ENCODE data around the gene MSANTD4.
"Not testable (repeated sequence)": the region's sequence is repeated elsewhere in the genome, so short reads cannot be mapped to it uniquely, and the experiment has no call there.

The MSANTD4 gene

DNA sequence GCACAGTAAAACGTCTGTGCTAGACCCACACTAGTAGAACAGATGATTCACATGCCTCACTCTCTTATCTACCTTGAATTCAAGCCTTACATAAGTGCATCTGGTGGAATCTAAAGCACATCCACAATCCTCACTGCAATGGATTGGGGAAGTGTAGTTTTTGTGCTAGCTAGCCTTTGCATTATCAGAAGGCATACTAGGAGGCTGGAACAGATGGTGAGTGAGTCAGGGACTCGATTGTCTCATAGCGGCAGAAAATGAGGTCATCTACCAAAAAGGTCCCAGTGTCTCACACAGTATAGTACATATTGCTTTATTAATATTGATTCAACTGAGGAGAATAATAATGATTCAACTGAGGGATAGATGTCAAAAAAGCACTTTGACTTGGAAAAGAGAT is 9.3 kb downstream of the MSANTD4 start:
- H3K4me3 ChIP-seq (ENCODE audit: low read depth, low read length) = no peak overlapping the region
- peak; percentile 91 for DNase-seq (ENCODE audit: low read depth)
- TF ChIP-seq, protein P1, sequence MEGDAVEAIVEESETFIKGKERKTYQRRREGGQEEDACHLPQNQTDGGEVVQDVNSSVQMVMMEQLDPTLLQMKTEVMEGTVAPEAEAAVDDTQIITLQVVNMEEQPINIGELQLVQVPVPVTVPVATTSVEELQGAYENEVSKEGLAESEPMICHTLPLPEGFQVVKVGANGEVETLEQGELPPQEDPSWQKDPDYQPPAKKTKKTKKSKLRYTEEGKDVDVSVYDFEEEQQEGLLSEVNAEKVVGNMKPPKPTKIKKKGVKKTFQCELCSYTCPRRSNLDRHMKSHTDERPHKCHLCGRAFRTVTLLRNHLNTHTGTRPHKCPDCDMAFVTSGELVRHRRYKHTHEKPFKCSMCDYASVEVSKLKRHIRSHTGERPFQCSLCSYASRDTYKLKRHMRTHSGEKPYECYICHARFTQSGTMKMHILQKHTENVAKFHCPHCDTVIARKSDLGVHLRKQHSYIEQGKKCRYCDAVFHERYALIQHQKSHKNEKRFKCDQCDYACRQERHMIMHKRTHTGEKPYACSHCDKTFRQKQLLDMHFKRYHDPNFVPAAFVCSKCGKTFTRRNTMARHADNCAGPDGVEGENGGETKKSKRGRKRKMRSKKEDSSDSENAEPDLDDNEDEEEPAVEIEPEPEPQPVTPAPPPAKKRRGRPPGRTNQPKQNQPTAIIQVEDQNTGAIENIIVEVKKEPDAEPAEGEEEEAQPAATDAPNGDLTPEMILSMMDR (conservative IDR thresholded peaks at IDR 0.05; ENCODE audit: low read depth, low read length) = no peak

DNA sequence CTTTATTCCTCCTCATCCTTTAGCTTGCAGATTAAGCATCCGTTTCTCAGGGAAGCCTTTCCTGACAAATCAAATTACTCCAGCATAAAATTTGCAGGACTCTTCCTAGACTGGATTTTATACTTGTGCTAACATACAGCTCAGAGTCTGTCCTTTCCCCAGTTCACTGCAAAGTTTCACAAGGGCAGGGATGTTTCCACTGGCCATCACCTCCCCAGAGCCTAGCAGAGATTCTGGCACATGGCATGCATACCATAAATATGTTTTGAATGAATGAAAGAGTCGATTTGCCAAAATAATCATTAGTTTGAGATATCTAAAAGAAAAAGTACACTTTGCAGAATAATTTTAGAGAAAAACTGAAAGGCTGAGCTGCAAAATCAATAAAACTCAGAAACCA is 10.6 kb downstream of the MSANTD4 start:
- TF ChIP-seq, protein P1 (conservative IDR thresholded peaks at IDR 0.05; ENCODE audit: low read depth, low read length) = no peak
- DNase-seq (ENCODE audit: low read depth) = peak; percentile 44
- no peak overlapping the region for H3K4me3 ChIP-seq (ENCODE audit: low read depth, low read length)

DNA sequence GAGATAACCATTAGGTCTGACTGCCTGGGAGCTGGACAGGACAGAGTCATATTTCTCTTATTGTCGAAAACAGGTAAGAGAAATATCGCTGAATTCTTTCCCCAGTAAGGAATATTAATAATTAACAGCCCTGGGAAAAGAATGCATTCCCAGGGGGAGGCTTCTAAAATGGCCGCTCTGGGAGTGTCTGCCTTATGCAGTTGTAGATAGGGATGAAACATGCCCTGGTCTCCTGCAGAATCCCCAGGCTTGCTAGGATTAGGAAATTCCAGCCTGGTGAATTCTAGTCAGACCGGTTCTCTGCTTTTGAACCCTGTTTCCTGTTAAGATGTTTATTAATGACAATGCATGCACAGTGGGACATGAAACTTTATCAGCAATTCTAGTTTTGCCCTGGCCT is 18.9 kb downstream of the MSANTD4 start:
- not testable (repeated sequence) for DNase-seq (ENCODE audit: low read depth); H3K4me3 ChIP-seq (ENCODE audit: low read depth, low read length)

DNA sequence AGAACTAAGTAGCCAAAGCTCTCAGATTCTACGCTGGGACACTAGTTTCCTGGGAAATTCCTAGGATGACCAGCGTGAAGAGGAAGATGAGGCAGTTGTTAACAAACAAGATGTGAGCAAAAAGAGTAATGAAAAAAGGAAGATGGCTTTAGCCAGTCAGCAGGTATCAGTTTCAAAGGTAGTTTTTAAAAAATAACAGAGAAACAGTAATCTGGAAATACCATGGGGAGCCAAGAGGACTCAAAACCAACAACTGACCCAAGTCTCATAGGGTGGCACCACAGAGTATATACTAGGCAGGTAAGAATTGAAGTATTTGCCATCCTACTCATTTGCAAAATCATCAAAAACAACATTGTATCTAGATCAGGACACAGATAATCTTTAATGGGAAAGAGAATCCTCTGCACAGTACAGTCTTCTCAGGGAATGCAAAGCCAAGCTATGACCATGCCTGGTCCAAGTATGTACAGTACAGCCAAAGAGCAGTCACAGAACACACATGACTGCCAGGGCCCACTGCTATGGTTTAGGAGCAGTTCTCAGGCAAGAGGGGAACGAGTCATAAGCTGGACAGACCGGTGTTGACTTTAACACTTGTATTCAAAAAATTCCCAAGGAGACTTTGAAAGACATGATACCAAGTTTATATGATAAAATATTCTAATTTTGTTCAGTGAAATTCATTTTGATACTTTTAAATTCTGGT is 20.6 kb downstream of the MSANTD4 start:
- DNase-seq (ENCODE audit: low read depth) = peak; percentile 17
- no peak overlapping the region for H3K4me3 ChIP-seq (ENCODE audit: low read depth, low read length)
- TF ChIP-seq, protein P1 (conservative IDR thresholded peaks at IDR 0.05; ENCODE audit: low read depth, low read length) = no peak

DNA sequence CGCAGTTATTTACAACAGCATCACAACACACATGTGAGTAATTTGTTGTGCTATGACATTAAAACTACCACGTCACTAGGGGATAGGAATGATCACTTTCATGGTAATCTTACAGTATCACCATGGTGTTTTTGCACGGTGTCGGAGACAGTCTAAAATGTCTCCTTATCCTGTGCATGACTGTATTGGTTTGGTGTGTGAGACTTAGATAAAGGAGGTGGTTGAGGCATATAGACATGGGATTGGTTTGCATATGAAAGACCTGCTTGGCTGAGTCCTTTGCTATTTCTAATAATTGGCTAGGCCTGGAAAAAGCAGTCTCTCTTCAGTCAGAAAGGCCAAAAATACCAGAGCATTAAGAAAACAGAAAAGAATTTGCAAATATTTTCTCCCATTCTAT is 30.2 kb downstream of the MSANTD4 start:
- DNase-seq (ENCODE audit: low read depth) = no peak
- TF ChIP-seq, protein P1 (conservative IDR thresholded peaks at IDR 0.05; ENCODE audit: low read depth, low read length) = no peak
- H3K4me3 ChIP-seq (ENCODE audit: low read depth, low read length) = no peak overlapping the region

DNA sequence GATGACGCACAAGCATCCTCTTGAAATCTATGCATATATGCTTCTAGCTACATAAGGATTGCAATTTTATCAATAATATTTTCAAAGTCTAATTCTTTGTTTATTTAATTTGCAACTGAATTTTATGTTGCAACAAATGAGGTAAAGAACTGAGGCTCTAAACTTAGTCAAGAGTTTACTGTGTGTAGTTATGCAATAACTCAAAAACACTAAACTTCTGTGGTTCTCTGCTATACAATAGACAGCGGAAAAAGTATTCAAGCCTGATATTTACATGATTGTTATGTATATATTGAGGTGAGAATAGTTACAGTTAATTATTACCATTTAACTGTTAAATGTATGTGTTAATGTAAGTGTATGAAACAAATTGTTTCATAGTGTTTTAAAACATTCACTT is 32.9 kb downstream of the MSANTD4 start:
- no peak for DNase-seq (ENCODE audit: low read depth)
- no peak overlapping the region for H3K4me3 ChIP-seq (ENCODE audit: low read depth, low read length)
- TF ChIP-seq, protein P1 (conservative IDR thresholded peaks at IDR 0.05; ENCODE audit: low read depth, low read length) = no peak

DNA sequence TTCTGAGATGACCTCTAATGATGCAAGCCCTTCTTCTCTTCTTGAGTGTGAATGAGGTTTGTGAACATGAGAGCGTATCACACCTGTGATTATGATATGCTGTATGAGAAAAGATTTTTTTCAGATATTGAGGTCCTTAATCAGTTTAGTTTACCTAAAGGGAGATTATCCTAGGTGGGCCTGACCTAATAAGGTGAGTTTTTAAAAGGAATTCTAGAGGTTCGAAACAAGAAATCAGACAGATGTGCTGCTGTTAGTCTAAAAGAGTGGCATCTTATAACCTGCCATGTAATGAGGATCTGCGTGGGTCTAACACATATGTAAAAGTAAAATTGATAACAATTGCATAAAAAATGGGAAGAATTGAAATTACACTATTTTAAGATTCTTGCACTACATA is 33.8 kb downstream of the MSANTD4 start:
- TF ChIP-seq, protein P1 (conservative IDR thresholded peaks at IDR 0.05; ENCODE audit: low read depth, low read length) = no peak
- H3K4me3 ChIP-seq (ENCODE audit: low read depth, low read length) = no peak overlapping the region
- DNase-seq (ENCODE audit: low read depth) = no peak

Data from choroid plexus epithelial cell (primary cell).